Suppressor macrophage treated with lipopolysaccharide for 4 hours (primary cell): ENCODE data around the gene FGB.

Source experiments
- DNase-seq: peaks from one replicate; pipeline ENCODE4 v3.0.0-alpha.2; 2020

The FGB gene

DNA sequence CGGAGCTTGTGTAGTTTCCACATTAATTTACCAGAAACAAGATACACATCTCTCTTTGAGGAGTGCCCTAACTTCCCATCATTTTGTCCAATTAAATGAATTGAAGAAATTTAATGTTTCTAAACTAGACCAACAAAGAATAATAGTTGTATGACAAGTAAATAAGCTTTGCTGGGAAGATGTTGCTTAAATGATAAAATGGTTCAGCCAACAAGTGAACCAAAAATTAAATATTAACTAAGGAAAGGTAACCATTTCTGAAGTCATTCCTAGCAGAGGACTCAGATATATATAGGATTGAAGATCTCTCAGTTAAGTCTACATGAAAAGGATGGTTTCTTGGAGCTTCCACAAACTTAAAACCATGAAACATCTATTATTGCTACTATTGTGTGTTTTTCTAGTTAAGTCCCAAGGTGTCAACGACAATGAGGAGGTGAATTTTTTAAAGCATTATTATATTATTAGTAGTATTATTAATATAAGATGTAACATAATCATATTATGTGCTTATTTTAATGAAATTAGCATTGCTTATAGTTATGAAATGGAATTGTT, at the start of gene FGB:
TSS of gene FGB (plus strand) at position 315 of the 558 bp plus-strand sequence. CDS start at position 323, 8 bp downstream.
- DNase-seq = no peak

DNA sequence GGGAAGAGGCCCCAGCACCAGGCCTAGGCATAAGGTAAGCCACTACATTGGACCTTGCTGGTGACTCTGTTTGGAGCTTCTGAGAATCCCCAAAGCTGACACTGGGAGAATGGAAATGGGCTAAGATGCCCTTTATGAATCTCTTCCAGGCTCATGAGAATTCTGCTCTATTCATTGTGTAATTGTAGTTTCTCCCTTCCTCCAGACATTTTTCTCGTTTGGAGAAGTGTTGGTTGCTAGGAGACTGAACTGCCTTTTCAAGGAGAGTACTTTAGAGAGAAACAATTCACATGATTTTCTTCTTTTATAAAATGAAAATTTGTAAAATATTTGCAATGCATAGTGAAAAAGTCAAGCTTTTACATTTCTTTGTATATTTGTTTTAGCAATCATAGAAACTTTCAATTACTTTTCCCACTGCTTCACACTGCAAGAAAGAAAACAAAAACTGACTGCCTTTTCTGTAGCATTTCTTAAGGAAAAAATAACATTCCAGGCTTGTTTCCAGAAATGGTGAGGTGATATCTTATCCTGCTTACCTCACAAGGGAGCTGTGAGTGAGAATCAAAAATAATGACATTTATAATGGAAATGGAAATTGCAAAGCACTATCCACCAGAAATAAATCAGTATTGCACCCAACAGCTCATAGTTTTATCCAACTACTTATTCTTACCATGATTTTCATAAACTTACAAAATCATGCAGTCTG, 46.3 kb upstream of the FGB start:
- no peak for DNase-seq

DNA sequence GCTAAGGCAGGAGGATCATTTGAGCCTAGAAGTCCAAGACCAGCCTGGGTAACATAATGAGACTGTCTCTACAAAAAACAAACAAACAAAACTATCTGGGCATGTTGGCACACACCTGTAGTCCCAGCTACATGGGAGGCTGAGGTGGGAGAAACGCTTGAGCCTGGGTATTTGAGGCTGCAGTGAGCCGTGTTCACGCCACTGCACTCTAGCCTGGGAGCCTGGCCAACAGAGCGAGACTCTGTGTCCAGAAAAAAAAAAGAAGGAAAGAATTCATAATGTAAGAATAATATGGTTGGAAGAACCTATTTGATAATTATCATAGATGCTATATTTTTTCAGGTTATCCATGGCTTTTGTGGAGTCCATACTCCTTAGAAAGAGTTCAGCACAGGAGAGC, 45.2 kb upstream of the FGB start:
- no peak for DNase-seq

DNA sequence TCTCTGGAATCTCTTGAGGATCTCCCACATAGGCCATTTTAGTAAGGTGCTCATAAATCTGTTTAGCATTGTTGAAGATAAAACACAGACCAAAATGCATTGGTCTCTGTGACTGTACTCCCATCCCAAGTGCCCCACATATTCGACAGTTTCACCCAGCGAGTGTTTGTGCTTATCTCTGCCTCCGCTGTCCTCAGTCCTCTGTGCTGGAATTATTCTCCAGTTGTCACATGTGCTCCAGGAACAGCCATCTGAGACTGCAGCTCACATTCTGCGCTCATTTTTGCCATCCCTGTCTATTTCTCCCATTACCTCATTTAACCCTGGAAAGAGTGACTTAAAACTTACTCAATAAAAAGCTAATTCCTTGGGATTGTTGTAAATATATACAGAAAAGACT, 43.6 kb upstream of the FGB start:
- no peak for DNase-seq

DNA sequence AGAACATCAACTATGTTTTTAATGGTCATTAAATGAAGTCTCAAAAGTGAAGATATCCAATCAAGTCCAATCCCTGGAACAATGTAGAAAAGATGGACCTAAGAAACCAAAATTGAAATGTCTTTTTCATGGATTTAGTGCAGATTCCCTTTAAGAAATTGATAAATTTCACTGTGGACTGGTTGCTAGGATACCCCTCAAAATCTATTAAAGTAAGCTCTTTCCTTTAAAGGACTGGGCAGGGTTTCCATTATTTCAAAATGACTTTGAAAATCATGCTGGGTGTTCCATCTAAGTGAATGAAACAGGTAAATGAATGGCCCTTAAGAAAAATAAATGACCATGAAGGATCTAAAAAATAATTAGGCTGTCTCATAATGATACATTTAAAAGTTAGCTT, 41.2 kb upstream of the FGB start:
- no peak for DNase-seq

DNA sequence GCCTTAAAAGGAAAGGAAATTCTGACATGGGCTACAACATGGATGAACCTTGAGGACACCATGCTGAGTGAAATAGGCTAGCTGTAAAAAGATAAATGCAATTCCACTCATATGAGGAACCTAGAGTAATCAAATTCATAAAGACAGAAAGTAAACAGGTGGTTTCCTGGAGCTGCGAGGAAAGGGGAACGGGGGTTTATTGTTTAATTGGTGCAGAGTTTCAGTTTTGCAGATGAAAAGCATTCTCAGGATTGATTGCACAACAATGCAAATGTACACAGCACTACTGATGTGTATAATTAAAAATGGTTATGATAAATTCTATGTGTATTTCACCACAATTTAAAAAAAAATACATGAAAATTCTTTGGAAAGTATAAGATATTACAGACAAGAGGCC, 36.7 kb upstream of the FGB start:
- DNase-seq = peak; percentile 7

DNA sequence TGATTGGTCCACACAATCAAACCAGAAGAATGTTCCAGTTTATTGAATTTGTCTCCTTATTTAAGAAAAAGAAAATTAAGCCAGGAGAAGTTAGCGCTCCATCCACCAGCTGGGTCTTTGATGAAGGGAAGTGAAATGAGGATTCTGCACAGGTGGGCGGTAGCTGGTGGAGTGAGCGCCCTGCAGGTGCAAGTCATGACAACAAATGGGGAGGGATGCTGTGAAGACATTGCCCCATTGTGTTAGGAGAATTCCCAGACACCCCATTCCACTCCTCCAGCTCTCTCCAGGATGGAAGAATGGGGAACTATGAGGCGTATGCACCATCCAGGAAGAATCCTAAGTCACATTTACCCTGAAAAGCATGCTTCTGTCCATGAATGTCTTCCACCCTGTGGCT, 35.5 kb upstream of the FGB start:
- DNase-seq = no peak

DNA sequence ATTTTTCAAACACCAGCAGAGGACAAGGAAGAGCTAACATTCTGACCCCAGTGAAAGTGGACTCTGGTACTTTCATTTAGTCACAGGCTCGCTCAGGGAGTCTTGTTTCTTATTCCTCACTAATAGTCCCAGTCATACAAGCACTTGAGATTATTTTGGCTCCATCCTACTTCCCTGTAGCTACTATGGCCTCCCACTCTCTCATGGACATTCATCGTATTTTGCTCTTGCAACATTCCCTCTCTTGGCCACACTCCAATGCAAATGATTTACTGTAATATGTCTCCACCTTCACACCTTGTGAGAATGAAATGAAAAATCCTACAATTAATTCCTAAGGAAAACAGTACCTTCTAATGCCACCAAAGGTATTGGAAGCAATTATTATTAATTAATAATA, 33.9 kb upstream of the FGB start:
- DNase-seq = peak; percentile 19

DNA sequence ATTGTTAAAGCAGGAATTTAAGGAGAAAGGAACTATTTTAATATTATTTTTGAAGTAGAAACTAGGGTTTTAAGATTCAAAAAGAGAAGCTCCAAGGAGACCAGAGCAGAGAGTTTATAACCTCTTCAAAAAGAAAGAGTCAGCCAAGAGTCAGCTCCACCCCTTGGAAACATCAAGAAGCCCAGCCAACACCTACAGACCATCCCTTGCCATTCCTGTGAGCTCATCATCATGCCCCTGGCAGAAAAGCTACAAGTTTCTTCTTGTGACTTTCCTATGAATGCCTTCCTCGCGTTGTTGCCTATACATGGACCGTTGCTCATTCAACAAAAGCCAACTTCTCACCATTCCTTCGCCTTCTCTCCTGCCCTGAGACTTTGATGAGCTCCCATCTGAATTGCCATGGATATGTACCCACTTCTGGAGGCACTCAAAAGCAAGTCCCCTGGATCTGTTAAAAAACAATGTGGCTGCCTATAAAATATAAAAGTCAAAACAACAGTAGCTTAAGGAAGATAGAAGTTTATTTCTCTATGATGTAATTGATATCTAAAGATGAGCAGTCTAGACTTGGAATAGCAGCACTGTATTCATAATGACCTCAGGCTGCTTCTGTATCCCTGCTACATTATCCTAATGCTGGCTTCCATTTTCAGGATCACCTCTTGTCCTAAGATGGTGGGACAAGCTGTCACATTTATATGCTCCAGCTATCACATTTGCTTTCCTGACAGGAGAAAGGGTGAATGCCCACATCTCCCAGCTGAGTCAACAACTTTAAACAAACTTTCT, 32.9 kb upstream of the FGB start:
- DNase-seq = no peak

DNA sequence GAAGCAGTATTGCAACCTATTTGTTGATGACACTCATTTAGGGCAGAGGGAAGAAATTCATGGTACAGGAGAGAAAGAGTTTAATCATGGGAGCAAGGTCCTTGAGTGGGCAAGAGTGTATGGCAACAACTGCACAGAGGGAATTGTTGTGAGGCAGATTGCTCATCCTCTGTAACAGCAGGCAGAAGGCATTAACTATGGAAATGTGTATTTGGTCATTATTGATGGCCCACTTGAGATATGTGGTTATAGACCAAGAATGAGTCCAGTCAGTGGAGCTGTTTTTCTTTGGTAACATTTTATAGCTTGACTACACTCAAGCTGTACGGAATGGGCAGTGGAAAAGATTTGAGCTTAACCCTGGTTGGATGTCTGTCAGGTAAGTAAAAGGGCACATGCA, 28.5 kb upstream of the FGB start:
- DNase-seq = no peak

DNA sequence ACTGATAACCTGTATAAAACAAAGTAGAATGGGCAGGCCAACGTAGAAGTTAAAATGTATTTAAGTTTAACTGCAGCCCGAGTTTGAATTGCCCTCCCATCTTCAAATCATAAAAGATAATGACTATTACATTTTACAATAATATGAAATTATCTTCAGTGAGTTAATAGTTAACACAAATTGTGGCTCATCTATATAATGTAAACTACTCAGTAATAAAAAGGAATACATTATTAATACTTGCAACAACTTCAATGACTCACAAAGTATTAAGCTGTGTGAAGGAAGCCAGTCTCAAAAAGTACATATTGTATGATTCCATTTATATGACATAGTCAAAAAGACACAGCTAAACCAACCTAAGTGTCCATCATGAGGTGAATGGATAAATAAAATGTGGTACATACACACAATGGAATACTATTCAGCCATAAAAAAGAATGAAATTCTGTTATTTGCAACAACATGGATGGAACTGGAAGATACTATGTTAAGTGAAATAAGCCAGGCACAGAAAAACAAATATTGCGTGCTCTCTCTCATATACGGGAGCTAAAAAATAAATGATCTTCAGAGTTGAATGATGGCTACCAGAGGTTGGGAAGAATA, 20.4 kb upstream of the FGB start:
- DNase-seq = no peak

DNA sequence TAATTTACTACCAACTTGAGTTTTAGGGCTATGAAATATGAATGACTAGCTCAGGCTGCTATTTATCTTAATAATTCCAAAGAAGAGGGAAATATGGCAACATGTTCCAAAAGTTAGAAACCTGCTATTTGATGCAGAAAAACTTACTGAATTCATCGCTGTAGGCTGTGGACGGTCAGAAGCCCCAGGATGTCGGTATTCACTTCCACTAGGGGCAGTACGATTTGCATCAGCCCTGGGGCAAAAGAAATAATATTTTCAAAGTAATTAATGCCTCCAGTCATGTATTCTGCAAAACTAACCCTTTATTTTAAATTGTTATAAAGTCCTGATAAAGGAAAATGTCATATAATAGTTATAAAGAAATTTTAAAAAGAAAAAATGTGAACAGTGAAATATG, 17.1 kb upstream of the FGB start:
- no peak for DNase-seq

DNA sequence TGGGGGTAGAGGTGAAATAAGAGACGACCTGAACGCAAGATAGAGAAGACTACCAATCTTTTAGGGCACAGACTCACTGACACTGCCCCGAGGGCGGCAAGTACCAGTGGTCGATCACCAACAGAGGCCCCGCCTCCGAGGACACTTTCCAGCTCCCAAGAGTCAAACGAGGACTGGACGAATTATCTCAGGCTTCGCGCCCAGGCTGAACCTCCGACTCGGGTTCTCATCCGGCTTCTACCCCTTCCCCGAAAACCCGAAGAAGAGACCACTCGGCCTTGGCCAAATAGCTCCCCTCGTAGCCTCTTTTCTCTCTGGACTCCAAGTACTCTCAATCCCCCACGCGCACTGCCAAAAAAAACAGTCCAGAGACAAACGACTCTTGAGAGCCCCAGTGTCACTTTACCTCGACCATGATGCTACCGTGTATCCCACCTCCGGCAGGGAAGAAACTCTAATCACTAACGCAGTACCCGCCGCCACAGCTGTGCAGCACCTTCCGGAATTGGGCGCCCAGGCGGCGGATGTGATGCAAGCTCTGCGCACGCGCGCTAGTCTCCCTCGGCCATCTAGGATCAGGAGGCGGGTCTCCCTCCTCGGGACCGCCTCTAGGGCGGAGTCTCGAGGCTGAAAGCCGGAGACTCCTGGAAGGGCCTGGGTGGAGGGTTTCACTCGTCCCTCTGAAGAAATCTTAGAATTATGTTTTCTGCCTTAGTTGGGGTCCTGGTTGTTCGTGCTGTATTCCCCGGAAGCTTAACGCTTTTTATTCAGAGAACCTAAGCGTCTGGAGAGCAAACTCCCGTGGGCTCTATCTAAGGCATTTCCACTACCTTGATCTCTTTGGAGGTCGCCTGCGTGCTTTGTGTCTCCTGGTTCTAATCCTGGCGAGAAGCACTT, 12.7 kb upstream of the FGB start, which contains the start of gene PLRG1:
TSS of gene PLRG1 (minus strand) at position 507 of the 897 bp plus-strand sequence. CDS start at position 415, 92 bp downstream.
- peak; percentile 99 for DNase-seq

DNA sequence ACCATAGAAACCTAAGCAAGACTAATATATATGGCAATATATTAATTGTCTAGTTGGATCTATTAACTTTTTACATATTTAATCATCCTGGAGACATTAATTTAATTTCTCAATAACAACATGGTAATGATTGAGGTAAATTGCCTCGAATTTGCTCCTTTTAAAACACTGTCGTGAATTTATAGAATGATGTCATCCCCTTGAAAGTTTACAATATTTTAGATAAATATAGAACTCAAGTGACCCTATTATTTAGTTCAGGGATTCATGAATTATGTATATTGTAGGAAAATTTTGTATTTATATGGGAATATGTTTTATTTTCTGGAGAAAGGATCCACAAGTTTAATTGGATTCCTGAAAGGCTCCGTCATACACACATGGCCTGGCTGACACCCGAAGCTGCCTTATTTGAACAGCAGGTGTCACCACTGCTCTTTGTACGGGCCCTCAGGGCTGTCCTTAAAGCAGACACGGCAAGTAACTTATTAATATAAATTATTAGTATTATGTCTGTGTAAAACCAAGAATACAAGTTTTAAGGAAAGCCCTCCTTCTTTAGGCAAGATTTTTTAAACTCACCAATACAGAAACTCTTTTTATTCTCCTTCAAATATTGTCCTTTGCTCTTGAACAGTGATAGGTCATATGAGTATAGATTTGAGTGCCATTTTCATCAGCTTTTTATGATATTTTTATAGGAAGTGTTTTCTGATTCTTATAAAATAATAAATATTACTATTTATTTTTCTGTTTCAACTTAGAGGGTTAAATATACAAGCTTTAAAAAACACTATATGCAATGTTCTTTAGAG, 10.7 kb upstream of the FGB start:
- DNase-seq = peak; percentile 76

DNA sequence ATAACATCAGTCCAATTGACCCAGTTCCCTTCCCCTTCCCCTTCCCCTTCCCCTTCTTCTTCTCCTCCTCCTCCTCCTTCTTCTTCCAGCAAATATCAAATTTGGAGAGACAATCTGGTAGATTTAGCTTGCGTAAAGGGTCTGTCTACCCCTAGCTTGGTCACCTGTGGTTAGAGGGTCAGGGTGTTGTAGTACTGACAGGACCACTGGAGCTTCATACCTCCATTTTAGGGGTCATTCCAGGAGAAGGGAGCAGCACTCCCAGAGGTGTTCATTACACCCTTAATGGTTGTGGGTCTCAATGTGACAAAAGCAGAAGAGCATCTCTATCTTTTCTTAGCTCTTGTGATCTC, 3.7 kb upstream of the FGB start:
- DNase-seq = no peak

DNA sequence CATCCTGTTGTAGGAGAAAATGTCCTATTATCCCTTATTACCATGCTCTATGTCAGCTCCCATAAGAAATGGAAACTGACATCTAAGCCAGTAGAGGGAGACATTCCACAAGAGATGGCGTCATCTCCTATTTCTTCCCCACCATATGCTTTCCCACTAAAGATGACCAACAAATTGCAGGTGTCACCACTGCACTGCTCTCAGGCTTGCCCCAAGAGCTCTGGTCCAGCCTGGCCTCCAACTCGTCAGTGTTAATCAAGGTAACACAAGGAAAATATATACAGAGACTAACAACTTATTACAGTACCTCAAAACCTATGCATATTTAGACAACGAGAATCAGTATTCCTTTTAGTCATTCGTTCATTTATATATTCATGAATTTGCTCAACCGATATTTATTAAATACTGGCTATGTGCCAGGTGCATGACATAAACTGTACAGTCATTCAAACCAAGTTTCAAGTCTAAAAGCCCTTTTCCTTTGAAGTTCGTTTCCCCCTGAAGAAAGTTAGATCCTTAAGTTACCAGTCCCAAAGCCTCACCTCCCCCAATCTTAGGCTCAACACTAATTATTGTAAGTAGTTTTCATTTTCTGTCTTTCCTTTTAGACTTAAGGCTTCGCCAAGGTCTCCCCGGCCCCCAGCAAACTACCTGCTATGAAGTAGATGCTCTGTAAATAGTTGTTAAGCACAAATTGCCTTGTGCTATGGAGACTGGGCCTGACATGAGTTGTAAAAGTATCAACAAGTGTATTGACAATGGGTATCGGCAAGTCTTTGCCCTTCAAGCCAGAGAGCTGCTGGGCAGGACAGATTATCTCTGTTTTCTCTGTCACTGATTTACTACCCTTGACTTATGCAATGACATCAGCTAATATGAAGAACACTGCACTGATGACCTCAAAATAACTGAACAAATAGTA, 3.1 kb upstream of the FGB start:
- peak; percentile 37 for DNase-seq

DNA sequence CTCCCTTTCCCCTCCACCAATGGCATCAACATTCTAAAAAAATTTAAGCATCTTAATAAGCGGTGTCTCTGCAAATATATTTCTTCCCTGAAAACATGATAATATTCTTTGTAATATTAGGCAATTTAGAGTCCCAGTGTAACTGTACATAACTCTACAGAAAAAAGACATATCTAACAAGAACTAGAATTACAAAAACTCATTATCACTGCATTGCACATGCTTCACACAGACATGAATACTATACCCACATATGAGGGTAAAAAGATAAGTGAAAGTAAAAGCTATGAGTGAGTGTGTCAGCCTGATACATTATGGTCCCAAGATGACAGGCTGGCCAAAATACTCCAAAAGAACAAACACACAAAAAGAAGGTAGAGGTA, 2.4 kb upstream of the FGB start:
- no peak for DNase-seq

DNA sequence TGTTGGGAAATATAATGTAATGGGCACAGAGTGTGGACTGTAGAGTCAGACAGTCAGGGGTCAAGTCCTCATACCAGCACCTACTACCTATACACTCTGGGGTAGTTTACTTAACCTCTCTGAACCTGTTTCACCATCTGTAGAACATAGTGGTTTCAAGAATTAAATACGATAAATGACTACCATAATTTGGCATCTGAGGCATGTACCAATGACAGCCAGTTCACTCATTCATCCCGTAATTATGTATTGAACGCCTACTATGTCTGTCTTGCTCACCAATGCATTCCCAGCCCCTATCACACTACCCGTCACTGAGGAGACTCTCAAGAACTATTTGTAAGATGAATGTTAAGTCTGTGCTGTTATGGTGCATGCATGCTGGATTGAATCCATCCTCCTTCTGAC, 2.0 kb upstream of the FGB start:
- no peak for DNase-seq

DNA sequence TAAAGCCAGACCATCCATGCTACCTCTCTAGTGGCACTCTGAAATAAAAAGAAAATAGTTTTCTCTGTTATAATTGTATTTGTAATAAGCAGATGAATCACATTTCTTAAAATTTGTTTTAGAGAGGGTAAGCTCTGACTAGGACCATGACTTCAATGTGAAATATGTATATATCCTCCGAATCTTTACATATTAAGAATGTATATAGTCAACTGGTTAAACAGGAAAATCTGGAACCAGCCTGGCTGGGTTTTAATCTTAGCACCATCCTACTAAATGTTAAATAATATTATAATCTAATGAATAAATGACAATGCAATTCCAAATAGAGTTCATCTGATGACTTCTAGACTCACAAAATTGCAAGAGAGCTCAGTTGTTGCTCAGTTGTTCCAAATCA, 1.5 kb downstream of the FGB start:
- DNase-seq = no peak

DNA sequence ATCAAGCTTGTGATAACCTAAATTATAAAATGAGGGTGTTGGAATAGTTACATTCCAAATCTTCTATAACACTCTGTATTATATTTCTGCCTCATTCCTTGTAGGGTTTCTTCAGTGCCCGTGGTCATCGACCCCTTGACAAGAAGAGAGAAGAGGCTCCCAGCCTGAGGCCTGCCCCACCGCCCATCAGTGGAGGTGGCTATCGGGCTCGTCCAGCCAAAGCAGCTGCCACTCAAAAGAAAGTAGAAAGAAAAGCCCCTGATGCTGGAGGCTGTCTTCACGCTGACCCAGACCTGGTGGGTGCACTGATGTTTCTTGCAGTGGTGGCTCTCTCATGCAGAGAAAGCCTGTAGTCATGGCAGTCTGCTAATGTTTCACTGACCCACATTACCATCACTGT, 2.9 kb downstream of the FGB start:
- no peak for DNase-seq
